Body of pancreas (tissue), 4 donors: ENCODE results near the gene GRIK3. TPM values are rescaled to one million over a fixed set of nuclear protein-coding genes. Genes with fewer than 3 reads are reported as not detected.

Source experiments
- ATAC-seq: fragments of 150-250 bp; one replicate; pipeline ENCODE4 v1.9.1; 2016
- DNase-seq, 4 donors: peaks; one replicate each; pipeline ENCODE4 v3.0.0-alpha.2; 2019
- H3K27ac ChIP-seq, 4 donors: fragments of 200-600 bp; sonication (generic); 1 replicate in 3 of 4; 2 replicates in 1 of 4; pipeline versions ENCODE4 v1.5.1 to v1.6.1; 2016 to 2019; ENCODE audit warnings: mild to moderate bottlenecking in 1 of 4, mixed read lengths in 1 of 4, moderate library complexity in 1 of 4
- H3K27me3 ChIP-seq, 2 donors: fragments of 200-600 bp; sonication (generic); one replicate each; pipeline ENCODE4 v1.6.0; 2016; ENCODE audit warnings: mild to moderate bottlenecking in 1 of 2
- H3K36me3 ChIP-seq, 2 donors: fragments of 200-600 bp; sonication (generic); replicated peaks in 1 of 2; 2 replicates each; pipeline ENCODE4 v1.5.1; 2016; ENCODE audit warnings: low read depth in 2 of 2; ENCODE audit not compliant: insufficient read depth in 1 of 2
- H3K4me1 ChIP-seq: fragments of 200-600 bp; sonication (generic); one replicate; pipeline ENCODE4 v1.6.0; 2016
- H3K4me3 ChIP-seq, 2 donors: fragments of 200-600 bp; sonication (generic); 1 replicate in 1 of 2; 2 replicates in 1 of 2; pipeline ENCODE4 v1.5.1; 2016 to 2019
- H3K9me3 ChIP-seq, 3 donors: fragments of 200-600 bp; sonication (generic); 1 replicate in 2 of 3; 2 replicates in 1 of 3; pipeline ENCODE4 v1.5.1; 2016
- POLR2A ChIP-seq, 3 donors: fragments of 450-650 bp; IDR thresholded peaks; one replicate each; pipeline ENCODE4 v1.6.1; 2016; ENCODE audit warnings: antibody characterized with exemption in 3 of 3, mild to moderate bottlenecking in 2 of 3
- WGBS, 2 donors: methylation state at CpG; one replicate each; pipeline ENCODE4 v1.1.5; 2017; 5-methylcytosine and 5-hydroxymethylcytosine counted together
- intact Hi-C: fragments of 100-400 bp; cut with DNase I; formaldehyde crosslinking; loops from one replicate; pipeline ENCODE4 v1.15.1; 2023
- total RNA-seq, 2 donors: library from RNA; depleted of rRNA; stranded (reverse); fragments of >200 nt; gene quantifications; one replicate each; pipeline ENCODE4 v1.1.0, GENCODE V29; 2016
- TF ChIP-seq, protein P1 (sequence below), 7 experiments: fragments of 450-650 bp in 4 of 7; fragments of 200-600 bp in 3 of 7; sonication (generic) in 3 of 7; IDR thresholded peaks; one replicate each; pipeline ENCODE4 v1.5.1; 2016 to 2019; ENCODE audit warnings: antibody characterized with exemption in 7 of 7

Gene GRIK3
- total RNA-seq, 2 donors from 2014 or later: under 0.01 to 0.99 TPM

DNA sequence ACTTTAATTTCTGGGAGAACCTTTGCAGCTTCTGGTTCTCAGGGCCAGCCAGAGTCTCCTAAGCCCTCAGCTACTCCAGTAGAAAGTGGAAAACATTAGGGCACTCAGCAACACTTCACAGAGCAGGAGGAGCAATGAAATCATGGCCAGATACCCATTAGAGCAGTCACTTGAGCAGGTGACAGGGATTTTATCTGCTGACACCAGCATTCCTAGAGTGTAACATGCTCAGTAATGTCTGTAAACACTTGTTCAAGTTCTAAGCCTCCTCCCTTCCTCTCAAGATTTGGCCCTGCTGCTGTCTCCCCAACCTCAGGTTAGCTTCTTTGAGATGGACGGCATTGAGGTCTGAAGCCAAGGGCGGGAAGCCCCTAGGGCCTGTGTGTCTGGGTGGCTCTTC, 218.0 kb downstream of the GRIK3 start:
- Histone ChIP-seq H3K4me3 (no peak overlapping the region), H3K27me3 (no peaks in the 10 kb centered on the region), H3K27ac (no peak overlapping the region), H3K9me3 (no peaks in the 10 kb centered on the region), H3K36me3 (no peaks in the 10 kb centered on the region), H3K4me1 (no peaks in the 10 kb centered on the region)
- no peak for DNase-seq
- 73 to 84% methylated on average over 2 of the region's 2 CpGs for WGBS, 2 donors
- ATAC-seq: no peak
- intact Hi-C loops: no loop called here
- TF ChIP-seq, protein P1, sequence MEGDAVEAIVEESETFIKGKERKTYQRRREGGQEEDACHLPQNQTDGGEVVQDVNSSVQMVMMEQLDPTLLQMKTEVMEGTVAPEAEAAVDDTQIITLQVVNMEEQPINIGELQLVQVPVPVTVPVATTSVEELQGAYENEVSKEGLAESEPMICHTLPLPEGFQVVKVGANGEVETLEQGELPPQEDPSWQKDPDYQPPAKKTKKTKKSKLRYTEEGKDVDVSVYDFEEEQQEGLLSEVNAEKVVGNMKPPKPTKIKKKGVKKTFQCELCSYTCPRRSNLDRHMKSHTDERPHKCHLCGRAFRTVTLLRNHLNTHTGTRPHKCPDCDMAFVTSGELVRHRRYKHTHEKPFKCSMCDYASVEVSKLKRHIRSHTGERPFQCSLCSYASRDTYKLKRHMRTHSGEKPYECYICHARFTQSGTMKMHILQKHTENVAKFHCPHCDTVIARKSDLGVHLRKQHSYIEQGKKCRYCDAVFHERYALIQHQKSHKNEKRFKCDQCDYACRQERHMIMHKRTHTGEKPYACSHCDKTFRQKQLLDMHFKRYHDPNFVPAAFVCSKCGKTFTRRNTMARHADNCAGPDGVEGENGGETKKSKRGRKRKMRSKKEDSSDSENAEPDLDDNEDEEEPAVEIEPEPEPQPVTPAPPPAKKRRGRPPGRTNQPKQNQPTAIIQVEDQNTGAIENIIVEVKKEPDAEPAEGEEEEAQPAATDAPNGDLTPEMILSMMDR (IDR thresholded peaks at IDR 0.05): no peak
- TF ChIP-seq POLR2A (IDR thresholded peaks at IDR 0.05): no peak

DNA sequence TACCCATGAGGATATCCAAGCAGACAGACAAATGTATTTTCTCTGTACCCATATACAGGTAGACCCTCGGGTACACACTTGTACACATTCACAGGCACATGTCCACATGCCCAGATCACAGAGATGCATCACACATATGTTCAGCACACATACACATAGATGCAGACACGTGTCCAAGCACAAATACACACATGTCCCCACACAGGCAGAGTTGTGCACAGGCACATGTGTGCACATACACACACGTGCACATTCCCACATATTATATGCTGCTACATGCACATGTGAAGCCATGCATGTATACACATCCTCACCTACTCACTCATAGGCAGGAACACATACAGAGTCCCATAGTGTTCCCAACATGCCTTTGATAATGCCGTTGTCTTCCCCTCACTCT, 219.5 kb downstream of the GRIK3 start:
- no peaks in the 10 kb centered on the region for H3K36me3 ChIP-seq
- DNase-seq (no peak), ATAC-seq (no peak)
- no peak overlapping the region for H3K27ac ChIP-seq
- intact Hi-C loops: no loop called here
- 49 to 63% methylated on average over 4 of the region's 4 CpGs for WGBS, 2 donors
- H3K4me3 ChIP-seq: no peak overlapping the region
- no peaks in the 10 kb centered on the region for H3K4me1 ChIP-seq
- no peak for TF ChIP-seq POLR2A (IDR thresholded peaks at IDR 0.05)
- TF ChIP-seq, protein P1 (IDR thresholded peaks at IDR 0.05): no peak
- H3K27me3 ChIP-seq: no peaks in the 10 kb centered on the region
- H3K9me3 ChIP-seq: no peaks in the 10 kb centered on the region

DNA sequence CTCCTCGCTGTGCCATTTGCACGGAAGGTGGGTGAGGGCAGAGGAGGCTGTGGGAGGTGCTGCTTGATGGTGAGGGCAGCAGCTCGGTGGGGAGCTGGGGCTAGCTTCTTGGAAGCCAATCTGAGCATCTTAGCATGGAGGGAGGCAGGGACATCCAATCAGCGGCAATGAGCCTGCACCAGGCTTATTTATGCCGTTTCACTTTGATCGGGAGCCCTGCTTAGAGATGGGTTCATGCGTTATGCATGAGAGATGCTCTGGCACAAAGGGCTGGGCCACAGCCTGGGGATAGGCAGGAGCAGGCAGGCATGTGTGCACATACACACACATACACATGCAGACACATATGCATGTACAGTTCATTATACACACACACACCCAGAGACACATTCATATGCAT, 220.2 kb downstream of the GRIK3 start:
- no peak for ATAC-seq
- no peak overlapping the region for H3K4me3 ChIP-seq
- no peak overlapping the region for H3K27ac ChIP-seq
- 73 to 75% methylated on average over 6 to 7 of the region's 7 CpGs for WGBS, 2 donors
- intact Hi-C loops: no loop called here
- H3K27me3 ChIP-seq: no peaks in the 10 kb centered on the region
- no peaks in the 10 kb centered on the region for H3K9me3 ChIP-seq
- no peaks in the 10 kb centered on the region for H3K4me1 ChIP-seq
- H3K36me3 ChIP-seq: no peaks in the 10 kb centered on the region
- DNase-seq: no peak
- TF ChIP-seq, protein P1 (IDR thresholded peaks at IDR 0.05): no peak
- TF ChIP-seq POLR2A (IDR thresholded peaks at IDR 0.05): no peak

DNA sequence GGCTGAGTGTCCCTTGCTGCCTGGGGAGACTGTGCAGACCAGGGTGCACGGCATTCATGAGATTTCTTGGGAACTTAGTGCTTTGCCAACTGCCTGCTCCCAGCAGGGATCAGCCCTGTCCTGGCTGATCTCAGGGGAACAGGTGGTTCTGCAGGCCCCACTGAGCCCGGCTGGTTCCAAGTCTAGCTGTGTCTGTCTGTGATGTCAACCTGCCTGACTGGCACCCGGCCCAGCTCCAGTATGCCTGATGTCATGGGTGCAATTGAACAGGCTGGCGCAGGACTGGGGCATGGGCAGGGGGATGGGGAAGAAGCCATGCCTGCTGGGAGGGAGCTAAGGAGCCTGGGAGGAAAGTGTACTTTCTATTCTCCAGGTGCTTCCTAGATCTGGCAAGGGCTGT, 227.1 kb downstream of the GRIK3 start:
- no peak for ATAC-seq
- DNase-seq: peak in 1 of 4 donors; percentile 9
- TF ChIP-seq POLR2A (IDR thresholded peaks at IDR 0.05): no peak
- TF ChIP-seq, protein P1 (IDR thresholded peaks at IDR 0.05): no peak

DNA sequence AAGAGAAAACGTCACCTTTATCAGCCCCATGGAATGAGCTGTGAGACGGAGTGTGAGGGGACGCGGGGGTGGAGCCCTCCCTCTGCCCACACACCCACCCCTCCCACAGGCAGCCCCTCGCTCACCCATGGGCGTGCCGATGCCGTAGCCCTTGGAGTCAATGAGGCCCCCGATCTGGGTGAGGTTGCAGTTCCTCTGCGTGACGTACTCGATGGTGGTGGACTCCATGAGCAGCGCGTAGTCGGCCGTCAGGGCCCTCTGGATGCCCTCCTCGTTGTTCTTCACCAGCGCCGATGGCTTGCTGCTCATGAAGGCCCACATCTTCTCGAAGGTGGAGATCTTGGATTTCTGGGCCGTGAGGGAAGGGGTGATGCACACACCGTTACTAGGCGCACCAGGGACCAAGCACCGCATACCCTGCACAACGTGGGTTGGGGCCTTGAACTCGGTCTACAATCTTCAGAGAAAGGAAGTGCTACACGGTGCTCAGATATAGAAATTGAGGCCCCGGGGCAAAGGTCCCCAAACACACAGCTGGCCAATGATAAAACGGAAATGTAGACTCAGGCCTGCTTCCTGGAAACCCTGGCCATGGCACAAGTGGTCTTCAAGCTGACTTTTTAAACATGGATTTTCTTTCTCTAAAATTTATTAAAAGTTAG, 228.2 kb downstream of the GRIK3 start:
- WGBS, 2 donors: 66 to 72% methylated on average over 29 of the region's 29 CpGs
- no peaks in the 10 kb centered on the region for H3K9me3 ChIP-seq
- no peak overlapping the region for H3K27ac ChIP-seq
- H3K4me1 ChIP-seq: no peaks in the 10 kb centered on the region
- no peaks in the 10 kb centered on the region for H3K27me3 ChIP-seq
- no peak overlapping the region for H3K4me3 ChIP-seq
- ATAC-seq: no peak
- no peaks in the 10 kb centered on the region for H3K36me3 ChIP-seq
- TF ChIP-seq, protein P1 (IDR thresholded peaks at IDR 0.05): no peak
- no peak for TF ChIP-seq POLR2A (IDR thresholded peaks at IDR 0.05)
- DNase-seq: no peak
- intact Hi-C loops: no loop called here

More for the DNA sequence above, 227.1 kb downstream of the GRIK3 start:
- Histone ChIP-seq H3K36me3 (no peaks in the 10 kb centered on the region), H3K27me3 (no peaks in the 10 kb centered on the region), H3K27ac (no peak overlapping the region), H3K4me3 (no peak overlapping the region), H3K9me3 (no peaks in the 10 kb centered on the region), H3K4me1 (no peaks in the 10 kb centered on the region)
- WGBS, 2 donors: 61% methylated on average over 4 of the region's 4 CpGs; no CpG with 5 or more reads in 1 of the 2 donors
- intact Hi-C loops: no loop called here
